ENCODE results near the gene CBX2.

- TF ChIP-seq CTCF (IDR thresholded peaks at IDR 0.05; ENCODE audit: low read length), result no peak
- TF ChIP-seq EZH2 (IDR thresholded peaks at IDR 0.05; ENCODE audit: borderline replicate concordance, low read length), result no peak
These were observed 19.0 kb downstream of the CBX2 start, which contains the start of gene CBX8 for GRCh38 chr17:79796763-79797491.
